ENCODE data around the gene DOC2A.
A peak's percentile ranks its signal among the peaks of the same experiment; 100 is the strongest.

Gene DOC2A

DNA sequence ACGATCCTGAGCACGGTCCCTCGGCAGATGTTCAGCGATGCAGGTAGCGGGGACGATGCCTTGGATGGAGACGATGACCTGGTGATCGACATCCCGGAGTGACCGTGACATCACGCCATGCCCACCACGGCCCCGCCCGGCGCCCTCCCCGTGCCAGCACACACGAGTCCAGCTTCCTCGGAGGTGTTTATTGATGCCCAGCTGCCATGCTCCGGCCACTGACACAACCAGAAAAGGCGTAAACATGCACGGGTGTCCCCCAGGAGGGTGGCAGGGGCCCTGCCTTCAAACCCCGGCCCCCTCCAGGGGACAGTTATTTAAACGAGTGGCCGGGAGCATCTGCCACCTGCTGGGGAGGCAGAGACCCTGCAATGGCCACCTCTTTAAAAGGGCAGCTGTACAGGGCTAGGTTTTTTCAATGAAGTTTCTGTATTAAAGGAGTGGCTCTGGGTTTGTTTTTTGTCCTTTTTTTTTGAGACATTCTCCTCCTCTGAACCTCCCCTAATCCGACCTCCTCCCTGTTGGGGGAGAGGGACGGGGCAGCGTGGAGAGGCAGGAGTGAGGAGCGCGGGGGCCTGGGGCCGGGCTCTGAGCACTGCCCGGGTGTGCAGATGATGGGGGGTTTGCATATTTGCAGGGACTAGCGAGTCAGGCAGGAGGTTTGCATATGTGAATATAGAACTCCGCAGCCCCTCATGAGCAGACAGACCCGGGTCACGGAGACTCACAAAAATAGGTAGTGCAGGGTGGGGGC is 5.3 kb downstream of the DOC2A start:
- DNase-seq (ENCODE audit: low read depth): no peak

DNA sequence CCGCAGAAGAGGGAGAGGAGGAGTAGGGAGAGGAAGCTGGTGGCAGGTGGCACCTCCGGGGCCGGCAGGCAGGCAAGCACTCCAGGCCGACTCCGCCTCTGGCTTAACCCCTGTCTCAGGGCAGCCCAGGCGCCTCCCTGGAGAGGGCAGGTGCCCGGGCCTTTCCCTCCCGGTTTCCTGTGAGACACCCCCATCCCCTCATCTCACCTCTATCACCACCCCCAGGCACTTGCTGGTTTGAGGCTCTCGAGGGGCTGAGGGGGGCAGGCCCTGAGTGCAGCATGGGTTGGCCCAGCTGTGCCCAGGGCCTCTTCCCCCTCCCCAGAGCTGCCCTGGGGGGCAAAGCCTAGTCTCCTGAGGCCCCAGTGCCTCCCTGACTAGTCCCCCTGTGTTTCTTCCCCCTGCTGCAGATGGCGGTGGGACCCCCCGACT is 6.0 kb downstream of the DOC2A start:
- DNase-seq (ENCODE audit: low read depth): no peak

DNA sequence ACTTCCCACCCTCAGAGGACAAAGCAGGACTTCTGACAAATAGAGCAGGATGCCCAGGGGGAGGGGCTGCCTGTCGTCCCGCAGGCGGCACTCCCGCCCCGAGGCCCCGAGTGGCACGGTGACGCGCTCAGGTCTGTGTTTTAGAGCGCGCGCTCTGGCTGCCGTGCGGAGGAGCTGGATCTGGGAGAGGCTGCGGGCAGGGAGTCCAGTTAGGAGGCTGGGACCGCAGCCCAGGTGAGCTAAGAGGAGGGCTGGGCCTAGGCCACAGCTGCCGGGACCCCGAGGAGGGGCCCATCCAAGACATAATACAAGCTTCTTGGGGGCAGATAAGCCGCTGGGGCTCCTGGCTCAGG is 6.4 kb downstream of the DOC2A start:
- DNase-seq (ENCODE audit: low read depth): no peak

DNA sequence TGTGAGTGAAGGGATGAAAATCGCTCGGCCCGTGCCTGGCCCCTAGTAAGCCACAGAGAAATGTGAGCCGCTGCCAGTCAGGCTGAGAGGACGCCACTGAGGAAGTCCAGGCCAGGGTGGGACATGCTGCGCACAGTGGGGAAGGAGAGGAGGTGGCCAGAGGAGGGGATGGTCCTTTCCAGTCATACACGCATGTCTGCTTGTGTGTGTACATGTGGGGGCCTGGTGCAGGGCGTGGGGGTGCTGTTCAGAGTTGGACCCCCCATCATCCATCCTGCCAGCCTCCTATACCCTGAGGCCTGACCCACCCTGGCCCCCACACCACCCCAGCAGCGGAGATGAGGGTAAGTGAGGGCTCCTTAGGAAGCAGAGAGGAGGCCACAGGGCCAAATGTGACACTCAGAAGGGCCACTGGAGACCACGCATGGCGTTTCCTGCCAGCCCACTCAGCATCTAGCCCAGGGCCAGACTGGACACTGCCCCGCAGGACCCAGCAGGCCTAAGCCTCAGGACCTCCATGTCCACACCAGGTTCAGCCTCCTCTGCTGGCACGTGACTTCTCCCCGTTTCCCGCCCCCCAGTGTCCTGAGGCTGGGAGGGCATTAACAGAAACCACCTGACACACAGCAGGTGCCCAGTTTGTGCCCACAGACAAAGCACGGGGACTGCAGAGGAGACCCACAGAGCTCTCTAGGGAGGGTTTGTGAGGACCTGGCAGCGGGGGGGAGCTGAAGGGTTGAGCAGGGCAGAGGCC is 7.0 kb downstream of the DOC2A start:
- DNase-seq (ENCODE audit: low read depth): no peak

DNA sequence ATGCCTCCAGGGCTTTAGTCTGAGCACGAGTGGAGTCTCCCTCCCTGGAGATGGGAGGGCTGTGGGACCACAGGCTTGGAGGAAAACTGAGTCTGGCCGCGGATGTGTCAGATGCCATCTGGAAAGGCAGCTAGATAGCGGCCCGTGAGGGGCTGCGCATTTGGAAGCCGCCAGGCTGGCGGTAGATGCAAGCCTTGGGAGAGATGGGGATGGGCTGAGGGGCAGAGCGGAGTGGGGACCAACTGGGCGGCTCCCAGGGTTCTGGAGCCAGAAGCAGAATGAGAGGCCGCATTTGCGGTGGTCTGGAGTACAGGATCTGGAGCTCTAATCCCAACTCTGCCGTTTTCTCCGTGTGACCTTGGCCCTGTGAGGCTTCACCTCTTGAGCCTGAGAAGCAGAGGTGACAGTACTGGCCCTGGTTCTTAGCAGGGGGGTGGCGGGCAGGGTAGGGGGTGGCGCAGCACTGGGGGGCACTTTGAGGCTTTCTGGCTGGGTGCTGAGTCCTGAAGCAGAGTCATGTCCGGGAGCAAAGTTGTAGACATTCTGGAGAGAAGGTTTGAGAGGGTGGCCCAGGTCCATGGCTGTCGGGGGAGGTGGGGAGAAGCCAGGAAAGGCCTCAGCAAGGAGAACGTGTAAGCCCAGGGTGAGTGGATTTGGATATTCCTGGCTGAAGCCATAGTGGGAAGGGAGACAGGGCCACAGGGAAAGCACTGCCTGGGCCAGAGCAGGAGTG is 8.0 kb downstream of the DOC2A start:
- no peak for DNase-seq (ENCODE audit: low read depth)

DNA sequence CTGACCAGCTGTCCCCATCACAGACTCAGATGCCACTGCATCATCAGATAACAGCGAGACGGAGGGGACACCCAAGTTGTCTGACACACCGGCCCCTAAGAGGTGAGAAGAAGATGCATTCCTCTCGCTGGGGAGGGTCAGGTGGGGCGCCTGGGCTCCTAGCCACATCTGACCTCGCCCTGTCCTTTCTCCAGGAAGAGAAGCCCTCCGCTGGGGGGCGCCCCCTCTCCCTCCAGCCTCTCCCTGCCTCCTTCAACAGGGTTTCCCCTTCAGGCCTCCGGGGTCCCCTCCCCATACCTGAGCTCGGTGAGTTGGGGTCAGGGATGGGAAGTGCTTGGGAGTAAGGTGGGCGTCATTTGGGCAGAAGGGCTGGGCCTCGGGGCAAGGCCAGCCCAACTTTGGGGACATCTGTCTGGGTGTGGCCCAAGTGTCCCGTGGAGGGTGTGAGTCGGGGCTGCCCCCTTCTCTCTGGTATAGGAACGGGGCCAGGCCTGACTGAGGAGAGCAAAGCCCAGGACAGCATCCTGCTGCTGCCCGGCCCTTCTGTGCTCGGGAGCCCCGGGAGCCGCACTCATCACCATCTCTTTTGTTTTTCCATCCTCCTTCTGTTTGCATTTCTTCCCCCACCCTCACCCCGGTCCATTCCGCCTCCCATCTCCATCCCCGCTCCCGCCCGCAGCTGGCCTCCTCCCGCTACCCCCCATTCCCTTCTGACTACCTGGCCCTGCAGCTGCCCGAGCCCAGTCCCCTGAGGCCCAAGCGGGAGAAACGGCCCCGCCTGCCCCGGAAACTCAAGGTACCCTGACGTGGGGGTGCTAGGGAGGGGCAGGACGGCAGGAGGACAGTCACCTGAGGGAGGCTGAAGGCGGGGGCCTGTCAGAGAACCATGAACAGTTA is 9.8 kb downstream of the DOC2A start:
- no peak for DNase-seq (ENCODE audit: low read depth)

DNA sequence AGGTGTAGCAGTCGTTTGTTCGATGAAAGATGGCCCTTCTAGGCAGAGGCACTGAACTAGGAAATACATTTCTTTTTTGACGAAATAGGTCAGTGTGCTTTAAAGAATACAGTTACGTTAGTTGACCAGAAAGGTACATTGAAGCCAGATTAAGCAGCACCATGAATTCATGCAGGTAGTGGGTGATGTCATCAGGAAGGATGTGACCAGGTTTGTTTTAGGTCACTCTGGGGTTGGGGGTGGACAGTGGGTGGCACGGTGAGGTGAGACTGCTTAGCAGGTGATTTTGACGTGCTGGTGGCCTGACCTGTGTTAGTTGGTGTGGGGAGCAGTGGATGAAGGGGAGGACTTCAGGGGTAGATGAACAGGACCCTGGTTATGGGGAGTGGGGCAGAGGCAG is 11.2 kb downstream of the DOC2A start:
- no peak for DNase-seq (ENCODE audit: low read depth)

DNA sequence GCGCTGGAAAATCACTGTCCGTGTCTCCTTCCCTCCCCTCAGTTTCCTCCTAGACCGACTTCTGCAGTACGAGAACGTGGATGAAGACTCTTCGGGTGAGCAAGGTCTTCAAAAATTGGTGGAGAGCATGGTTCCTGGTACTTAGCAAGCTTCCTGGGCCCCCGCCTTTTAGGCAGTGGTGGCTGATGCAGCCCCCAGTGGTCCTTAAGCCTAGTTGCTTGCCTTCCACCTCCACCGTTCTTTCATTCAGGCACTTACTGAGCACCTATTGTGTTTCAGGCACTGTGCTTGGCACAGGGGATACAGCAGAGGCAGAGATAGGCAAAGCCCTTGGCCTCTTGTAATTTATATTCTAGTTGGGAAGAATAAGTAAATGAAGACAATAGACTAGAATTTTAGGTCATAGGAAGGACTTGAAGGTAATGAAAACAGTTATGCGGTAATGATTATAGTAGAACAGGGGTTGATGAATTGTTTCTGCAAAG is 14.0 kb downstream of the DOC2A start:
- no peak for DNase-seq (ENCODE audit: low read depth)

DNA sequence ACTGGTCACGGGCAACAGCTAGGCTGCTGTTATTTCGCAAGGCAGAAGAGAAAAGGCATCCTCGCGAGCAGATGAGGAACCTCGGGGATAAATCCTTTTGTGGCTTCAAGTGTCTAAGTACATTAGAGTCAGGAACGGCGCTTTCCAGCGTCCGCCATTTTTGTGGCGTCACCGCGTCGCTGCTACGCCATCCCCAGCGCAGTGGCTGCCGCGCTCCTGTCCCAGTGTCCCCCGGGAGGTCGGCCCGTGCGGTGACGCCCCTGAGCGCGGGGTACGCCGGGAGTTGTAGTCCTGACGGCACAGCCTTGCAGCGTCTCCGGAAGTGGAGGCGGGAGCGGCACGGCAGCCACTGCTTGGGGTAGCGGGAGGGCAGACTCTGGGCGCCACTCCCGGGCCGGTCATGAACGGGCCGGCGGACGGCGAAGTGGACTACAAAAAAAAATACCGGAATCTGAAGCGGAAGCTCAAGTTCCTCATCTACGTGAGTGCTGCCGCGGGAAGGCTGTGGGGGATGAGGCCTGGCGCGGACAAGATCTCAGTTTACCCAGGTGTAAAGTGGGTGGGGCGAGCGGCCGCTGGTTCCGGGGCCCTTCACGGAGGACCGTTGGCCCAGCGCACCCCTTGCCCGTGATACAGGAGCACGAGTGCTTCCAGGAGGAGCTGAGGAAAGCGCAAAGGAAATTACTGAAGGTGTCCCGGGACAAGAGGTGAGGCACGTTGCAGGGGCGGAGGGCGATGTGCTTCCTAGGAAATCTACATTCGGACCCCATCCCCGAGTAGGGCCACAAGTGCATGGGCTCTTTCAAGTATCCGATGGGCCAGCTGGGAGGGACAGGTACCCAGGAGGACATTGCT is 14.7 kb downstream of the DOC2A start, which contains the start of gene INO80E:
Gene INO80E, plus strand, starts transcription at position 331 of the 855 bp plus-strand sequence. Its CDS starts 70 bp downstream, at position 401.
- peak; percentile 99 for DNase-seq (ENCODE audit: low read depth)

DNA sequence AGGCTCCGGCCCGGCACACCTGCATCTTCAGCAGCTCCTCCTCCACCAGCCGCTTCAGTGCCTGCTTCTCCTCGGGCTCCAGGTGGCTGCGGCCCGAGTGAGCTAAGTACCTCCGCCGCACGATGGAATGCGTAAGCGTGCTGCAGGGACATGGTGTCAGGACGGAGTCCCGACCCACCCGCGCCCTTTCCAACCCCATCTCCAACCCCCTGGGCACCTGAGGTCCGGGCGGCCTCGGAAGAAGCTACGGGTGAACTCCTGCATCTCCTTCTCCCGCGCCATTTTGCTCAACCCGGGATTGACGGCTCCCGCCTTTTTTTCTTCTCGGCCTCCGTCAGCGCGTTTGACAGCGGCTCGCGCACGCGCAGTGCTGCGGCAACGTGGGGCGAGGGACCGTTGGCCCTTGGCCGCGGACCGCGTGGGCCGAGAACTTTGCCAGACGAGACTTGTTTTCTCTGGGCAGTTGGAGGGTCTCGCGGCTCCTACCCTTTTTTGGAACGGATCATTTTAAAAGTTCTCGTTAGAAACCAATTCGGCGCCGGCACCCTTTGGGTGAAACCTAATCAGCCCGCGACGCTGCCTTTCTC is 15.4 kb downstream of the DOC2A start, which contains the start of gene HIRIP3:
Gene HIRIP3, minus strand, starts transcription at position 294 of the 587 bp plus-strand sequence. Its CDS starts 12 bp downstream, at position 282.
- DNase-seq (ENCODE audit: low read depth): peak; percentile 80

DNA sequence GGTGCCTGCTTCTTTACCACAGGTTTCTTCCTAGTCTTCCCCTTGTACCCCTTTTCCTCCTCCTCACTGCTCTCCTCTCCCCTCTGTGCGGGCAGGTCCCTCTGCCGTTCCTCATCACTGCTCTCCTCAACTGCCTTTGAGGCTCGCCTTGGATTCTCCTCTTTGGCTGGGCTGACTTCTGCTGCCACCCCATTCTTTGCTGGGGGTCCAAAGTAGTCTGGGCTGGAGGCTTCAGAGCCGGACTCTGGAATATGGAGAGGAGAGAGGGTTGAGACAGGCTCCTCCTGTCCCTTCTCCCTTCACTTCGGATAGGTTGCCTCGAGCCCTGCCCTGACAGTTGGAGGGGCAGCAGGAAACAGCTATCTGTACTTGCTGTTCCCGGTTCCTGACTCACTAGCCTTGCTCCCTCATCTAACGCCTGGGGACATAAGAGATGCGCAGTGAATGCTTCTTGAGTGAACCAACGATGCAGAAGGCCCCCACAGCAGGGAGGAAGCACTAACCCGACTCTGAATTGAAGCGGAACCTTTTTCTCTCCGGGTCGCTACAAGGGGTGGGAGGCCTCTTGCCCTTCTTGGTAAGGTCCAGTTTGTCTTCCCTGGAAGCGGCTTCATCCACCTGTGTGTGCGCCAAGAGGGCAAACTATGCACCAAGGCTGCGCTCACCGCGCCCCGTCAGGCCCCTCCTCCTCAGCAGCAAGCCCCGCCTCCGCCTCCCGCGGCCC is 16.1 kb downstream of the DOC2A start:
- DNase-seq (ENCODE audit: low read depth): peak; percentile 50

DNA sequence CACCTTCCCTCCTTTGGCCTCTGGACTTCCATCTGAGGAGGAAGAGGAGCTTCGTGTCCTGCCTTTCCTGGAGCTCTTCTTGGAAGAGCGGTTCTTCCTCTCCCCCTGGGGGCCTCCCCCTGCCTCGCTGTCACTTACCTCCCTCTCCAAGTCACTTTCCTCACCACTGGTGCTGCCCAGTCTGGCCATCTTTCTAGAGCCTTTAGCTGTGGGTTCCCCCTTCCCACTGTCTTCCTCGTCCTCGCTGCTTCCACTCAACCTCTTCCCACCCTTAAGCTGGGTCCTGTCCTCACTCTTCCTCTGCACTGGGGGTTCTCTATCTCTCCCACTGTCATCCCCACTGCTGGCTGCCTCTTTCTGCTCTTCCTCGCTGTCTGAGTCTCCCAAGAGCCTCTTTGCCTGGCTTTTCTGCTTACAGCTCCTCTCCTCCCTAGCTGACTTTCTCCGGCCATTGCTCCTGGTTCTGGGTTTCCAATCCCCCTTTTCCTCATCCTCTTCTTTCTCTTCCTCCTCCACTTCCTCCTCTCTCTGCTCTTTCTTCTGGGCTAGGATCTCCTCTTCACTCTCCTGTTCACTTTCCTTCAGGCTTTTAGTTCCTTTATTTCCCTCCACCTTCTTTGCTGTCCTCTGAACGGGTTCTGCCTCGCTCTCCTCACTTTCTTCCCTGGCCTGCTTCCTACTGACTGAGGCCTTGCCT is 16.8 kb downstream of the DOC2A start:
- no peak for DNase-seq (ENCODE audit: low read depth)

DNA sequence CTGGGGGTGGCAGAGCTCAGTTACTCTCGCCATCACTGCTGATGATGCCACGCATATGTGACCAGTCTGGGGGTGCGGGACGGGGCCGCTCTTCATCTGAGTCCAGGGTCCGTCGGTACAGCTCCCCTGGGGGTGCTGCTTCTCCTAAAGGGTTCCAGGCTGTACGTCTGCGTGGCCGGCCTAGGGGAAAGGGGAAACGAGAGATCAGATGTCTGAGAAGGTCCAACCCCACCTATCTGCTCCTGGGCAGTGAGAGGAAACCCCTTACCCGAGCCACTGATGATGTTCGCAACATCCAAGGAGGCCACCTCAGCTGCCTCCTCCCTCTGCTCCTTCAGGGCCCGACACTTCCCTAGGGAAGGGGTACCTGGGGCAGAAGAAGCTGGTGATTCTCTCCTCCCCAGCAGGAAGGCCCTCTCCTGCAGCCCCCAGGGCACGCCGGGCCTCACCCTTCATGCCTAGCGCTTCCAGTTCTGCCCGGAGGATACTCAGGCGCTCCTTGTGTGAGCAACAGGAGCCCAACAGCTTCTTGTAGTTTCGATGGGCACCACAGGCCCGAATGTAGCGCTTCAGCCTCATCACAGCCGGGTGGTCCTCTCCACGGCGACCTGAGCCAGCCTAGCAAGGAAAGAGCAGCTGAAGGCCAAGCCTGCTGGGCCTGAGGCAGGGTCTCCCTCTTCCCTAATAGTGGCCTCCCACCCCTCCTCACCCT is 17.5 kb downstream of the DOC2A start:
- no peak for DNase-seq (ENCODE audit: low read depth)

DNA sequence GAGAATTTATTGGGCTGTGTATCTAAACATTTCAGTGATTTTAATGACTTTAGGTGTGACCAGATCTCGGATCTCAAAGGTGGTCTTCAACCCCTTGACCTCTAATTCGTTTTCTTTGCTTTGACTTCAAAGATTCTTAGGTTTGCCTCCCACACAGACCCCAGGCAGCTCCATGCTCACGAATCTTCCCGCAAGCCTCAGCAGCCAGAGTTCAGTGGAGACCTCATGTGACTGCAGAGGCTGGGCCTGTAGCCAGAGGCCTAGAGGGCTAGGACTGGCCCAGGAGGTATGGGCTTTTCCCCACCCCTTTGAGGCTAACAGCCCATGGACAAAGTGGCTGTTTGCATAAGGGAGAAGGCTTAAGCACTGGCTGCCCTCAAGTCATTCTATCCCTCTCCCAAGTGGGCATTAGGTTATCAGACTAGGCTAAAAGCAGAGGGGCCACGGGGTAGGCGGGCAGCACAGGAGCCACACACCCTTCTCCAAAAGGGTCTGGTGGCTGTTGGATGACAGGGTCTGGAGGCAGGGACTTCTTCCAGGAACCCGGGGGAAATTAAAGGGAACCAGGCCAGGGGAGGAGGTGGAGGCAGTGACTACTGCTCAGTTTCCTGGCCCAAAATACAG is 18.4 kb downstream of the DOC2A start:
- no peak for DNase-seq (ENCODE audit: low read depth)

DNA sequence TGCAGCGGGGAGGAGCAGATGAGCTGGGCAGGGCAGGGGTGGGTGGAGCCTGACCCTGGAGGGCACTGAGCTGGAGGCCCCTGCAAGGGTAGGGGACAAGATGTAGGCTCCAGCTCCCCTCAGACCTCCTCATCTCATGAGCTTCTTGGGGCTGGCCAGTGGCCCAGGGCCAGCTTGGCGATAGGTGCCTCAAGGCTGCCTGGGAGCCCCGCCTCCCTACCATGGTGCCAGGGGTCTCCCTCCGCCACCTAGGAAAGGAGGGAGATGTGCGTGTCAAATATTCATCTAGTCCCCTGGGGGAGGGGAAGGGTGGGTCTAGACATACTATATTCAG is 19.3 kb downstream of the DOC2A start:
- DNase-seq (ENCODE audit: low read depth): no peak

DNA sequence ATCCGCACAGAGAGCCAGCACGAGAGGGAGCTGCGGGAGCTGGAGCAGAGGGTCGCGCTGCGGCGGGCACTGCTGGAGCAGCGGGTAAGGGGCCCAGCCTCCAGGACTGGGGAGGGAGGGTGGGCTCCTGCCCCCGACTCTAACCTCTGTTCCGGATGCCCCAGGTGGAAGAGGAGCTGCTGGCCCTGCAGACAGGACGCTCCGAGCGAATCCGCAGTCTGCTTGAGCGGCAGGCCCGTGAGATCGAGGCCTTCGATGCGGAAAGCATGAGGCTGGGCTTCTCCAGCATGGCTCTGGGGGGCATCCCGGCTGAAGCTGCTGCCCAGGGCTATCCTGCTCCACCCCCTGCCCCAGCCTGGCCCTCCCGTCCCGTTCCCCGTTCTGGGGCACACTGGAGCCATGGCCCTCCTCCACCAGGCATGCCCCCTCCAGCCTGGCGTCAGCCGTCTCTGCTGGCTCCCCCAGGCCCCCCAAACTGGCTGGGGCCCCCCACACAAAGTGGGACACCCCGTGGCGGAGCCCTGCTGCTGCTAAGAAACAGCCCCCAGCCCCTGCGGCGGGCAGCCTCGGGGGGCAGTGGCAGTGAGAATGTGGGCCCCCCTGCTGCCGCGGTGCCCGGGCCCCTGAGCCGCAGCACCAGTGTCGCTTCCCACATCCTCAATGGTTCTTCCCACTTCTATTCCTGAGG is 19.8 kb downstream of the DOC2A start:
- DNase-seq (ENCODE audit: low read depth): no peak

DNA sequence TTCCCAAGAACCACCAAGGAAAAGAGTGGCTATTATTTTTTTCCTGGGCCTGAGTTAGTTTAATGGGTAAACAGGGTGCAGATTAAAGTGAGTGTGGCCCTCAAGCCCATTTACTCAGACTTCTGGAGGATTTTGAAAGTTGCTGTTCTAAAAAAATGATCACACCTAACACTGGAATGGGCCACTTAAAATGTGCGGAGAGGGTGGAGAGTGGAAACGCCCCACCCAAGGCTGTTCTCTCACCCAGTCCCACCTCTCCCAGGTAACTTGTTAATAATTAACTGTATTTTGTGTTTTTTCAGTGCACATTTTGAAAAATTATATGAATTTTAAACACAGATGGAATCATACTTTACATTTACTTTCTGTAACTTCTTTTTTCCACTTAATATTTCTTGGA is 20.8 kb downstream of the DOC2A start:
- no peak for DNase-seq (ENCODE audit: low read depth)
